Iris pigment epithelial cell (primary cell): ENCODE data around the gene IL20RB.
A peak's percentile ranks its signal among the peaks of the same experiment; 100 is the strongest.
"Not testable (repeated sequence)": the region's sequence is repeated elsewhere in the genome, so short reads cannot be mapped to it uniquely, and the experiment has no call there.

Source experiments
- DNase-seq: peaks from one replicate; pipeline ENCODE4 v3.0.0-alpha.2; 2011; ENCODE audit warnings: low read depth

Gene IL20RB

DNA sequence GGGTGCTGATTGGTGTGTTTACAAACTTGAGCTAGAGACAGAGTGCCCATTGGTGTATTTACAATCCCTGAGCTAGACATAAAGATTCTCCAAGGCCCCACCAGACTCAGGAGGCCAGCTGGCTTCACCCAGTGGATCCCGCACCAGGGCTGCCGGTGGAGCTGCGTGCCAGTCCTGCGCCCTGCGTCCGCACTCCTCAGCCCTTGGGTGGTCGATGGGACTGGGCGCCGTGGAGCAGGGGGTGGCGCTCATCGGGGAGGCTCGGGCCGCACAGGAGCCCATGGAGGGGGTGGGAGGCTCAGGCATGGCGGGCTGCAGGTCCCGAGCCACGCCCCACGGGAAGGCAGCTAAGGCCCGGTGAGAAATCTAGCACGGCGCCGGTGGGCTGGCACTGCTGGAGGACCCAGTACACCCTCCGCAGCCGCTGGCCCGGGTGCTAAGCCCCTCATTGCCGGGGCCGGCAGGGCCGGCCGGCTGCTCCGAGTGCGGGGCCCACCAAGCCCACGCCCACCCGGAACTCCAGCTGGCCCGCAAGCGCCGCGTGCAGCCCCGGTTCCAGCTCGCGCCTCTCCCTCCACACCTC, 29.7 kb downstream of the IL20RB start:
- DNase-seq: not testable (repeated sequence)

GRCh38 chr3:136988651-136989050, 30.9 kb downstream of the IL20RB start:
- no peak for DNase-seq

DNA sequence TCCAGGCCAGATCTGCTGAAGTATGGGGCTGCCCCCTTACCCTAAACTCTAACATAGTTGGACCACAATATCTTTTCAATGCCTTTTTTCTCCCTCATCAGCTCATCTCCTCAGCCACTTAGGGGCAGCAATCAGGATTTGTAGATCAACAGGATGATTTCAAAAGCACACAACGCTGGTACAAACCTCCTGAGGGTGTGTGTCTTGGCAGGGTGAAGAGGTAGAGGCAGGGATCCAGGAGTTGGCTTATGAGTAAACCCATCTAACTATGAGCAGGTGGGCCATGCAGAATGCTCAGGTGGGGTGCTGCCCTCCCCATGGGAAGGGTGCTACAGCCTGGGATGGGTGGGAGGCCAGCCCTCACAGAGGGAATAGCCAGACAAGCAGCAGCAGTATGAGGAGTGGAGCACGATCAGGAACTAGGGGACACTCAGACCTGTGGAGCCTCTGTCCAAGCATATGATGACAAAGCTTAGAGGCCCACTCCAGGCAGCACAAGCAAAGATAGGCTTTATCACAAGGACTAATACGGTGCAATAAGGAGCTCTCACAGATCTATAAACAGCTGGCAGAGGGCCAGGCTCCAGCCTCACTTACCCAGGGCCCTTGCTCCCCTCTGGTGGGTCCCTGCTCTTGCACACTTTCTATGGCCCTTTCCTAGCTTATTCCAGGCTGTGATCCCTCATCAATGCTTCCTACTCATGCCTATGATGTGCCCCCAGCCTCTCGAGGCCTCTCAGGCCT, 32.2 kb downstream of the IL20RB start:
- no peak for DNase-seq

- DNase-seq: no peak
Measured at GRCh38 chr3:136990826-136991225, 33.0 kb downstream of the IL20RB start.

DNA sequence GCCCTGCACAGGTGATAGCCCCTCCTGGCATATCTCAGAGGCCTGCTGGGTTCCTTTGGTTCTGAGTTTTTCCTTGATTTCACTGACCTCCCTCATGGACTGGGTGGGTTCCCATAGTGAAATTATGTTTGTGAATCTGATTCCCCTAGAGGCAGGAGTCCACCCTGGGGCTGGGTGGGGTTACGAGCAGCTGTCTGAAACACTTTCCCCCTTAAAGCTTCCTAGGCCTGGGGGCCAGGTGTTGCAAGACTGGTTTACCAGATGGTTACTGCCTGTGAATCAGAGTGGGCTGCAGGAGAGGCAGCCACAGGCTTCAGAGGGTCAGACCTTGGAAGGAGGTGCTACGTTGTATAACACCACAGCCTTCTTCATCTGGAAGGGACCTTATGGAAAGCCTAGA, 34.3 kb downstream of the IL20RB start:
- DNase-seq: no peak

GRCh38 chr3:136994772-136995516, 37.2 kb downstream of the IL20RB start:
- DNase-seq: peak; percentile 81

- DNase-seq: no peak
Measured at GRCh38 chr3:136995652-136996051, 37.9 kb downstream of the IL20RB start.

GRCh38 chr3:137000039-137000438, 42.3 kb downstream of the IL20RB start:
- no peak for DNase-seq

GRCh38 chr3:137007376-137007775, 49.6 kb downstream of the IL20RB start:
- DNase-seq: not testable (repeated sequence)

GRCh38 chr3:137008131-137008530, 50.3 kb downstream of the IL20RB start:
- DNase-seq: no peak

GRCh38 chr3:137008976-137009375, 51.2 kb downstream of the IL20RB start:
- no peak for DNase-seq

DNA sequence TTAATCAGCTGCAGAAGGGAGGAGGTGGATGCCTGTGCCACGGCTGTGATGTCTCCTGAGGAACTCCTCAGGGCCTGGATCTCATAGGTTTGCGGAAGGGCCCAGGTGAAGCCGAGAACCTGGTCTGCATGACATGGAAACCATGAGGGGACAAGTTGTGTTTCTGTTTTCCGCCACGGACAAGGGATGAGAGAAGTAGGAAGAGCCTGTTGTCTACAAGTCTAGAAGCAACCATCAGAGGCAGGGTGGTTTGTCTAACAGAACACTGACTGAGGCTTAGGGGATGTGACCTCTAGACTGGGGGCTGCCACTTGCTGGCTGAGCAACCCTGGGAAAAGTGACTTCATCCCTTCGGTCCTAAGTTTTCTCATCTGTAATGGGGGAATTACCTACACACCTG, 52.4 kb downstream of the IL20RB start:
- DNase-seq: no peak

DNA sequence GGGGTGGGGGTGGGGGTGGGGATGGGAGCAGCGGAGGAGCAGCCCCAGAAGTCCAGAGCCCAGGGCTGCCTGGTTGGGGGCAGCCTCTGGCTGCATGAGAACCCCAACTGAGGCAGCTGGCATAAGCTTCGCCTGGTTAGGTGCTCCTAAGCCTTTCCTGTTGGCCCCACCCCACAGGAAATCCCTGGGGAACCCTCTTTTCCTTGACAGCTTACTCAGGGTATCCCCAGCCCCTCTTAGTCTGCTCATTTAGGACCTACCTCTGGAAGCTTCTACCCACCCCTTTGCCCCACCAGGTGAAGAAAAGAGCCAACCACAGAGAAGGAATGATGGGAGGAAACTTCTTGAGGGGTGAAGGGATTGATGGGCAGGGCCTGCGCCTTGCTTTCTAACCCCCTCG, 53.4 kb downstream of the IL20RB start:
- no peak for DNase-seq

DNA sequence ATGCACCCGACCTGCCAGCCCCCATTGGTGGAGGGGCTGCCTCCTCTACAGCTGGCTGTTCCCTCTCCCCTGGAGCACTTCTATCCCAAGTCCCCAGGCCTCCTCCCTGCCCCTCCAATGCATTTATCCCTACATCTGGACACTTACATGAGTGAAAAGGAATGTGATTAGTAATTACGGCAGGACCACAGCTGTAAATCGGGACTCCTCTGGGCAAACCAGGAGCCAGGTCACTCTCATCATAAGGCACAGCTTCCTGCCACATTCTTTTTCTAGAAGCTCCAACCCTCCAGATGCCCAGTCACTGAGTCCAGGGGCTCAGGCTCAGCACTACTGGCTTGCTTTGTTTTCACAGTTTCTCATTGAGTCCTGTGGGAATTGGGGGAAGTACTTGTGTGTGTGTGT, 54.3 kb downstream of the IL20RB start:
- peak; percentile 27 for DNase-seq

DNA sequence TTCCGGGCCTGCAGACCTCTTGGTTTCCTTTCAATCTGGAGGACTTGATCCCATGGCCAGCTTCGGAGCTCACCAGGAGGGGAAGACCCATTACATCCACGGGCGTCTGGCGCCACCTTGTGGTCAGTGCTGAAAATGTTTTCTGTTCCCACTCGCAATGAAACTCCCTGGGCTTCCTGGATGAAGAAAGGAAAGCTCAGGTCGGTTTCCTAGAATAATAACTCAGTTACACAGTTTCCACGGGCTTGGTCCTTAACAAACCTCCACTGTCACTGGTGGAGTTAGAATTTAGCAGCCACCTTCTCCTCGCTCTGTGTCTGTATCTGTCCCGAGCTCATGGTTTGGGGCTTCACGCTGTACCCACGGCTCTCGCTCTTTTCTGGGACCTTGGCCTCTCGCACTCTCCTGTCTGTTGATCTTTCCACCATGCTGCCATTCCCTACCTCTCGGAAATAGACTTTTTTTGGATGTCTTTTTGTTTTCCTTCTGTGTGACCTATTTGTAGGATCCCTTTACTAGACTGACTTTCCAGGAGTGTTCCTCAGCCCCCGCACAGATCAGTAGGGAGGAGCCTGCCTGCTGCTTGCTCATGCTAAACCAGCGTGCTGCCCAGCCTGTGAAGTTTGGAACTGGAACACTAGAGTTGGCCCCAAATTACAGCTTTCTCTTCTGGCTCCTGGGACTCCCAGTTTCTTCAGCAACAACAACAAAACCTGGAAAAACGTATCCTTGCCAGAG, 56.3 kb downstream of the IL20RB start:
- peak; percentile 86 for DNase-seq

GRCh38 chr3:137017316-137017715, 59.5 kb downstream of the IL20RB start:
- DNase-seq: not testable (repeated sequence)

DNA sequence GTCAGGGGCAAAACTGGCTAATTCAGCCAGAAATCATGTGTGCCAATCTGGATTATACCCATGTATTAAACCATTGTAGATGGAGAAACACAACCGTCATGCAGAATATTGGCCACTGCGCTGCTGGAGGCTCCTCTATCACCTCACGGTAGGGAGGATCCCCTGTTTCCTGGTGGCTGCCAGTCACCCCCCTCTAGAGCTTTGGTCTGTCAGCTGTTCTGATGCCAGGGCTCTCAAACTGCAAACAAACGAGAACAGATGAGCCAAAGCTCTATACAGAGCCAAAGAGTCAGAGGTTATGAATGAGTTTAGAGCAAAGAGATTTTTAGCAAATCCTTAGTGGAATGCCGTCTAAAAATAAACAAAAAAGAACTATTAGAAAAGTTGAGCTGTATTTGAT, 62.5 kb downstream of the IL20RB start:
- DNase-seq: no peak

GRCh38 chr3:137020888-137021287, 63.1 kb downstream of the IL20RB start:
- DNase-seq: no peak

DNA sequence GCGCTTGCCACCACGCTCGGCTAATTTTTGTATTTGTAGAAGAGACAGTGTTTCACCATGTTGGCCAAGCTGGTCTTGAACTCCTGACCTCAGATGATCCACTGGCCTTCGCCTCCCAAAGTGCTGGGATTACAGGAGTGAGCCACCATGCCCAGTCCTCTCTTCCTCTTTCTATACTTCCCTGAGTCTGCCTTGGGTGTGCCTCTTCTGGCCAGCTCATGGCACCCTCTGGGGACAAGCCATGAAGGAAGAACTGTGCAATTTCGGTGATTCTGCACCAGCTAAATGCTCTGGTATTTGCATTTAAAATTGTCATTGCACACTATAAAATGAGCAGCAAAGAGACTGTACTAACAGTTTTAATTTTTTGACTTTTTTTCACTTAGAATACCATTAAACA, 66.6 kb downstream of the IL20RB start:
- DNase-seq: no peak

- DNase-seq: no peak
Measured at GRCh38 chr3:137026701-137027100, 68.9 kb downstream of the IL20RB start.

DNA sequence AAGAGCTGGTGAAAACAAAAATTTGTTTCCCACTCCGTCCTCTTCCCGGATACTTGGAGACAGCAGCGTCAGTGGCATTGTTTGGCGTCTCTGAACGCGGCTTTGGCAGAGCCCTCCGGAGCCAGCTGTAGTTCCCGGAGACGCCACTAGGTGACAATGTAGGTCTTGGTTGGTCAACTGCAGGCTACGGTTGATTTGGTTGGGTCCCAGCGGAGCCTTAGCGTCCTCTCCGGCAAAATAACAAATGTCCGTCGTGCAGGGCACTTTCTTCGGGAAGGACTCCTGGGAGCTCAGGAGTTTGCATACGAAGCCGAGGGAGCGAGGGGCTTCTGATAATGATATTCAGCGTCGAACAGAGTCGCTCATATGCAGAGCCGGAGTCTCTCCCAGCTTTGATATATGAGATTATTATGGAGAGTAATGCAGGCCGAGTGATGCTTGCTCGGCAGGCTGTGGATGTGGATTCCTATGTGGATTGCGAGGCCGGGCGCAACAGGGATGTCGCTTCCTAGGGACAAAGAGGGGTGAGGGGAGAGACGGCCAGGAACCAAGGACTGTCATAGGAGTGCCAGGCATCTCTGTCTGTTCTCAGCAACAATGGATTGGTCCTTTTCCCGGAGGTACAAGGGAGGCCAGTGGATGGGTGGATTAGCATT, 74.8 kb downstream of the IL20RB start:
- DNase-seq: peak; percentile 80

GRCh38 chr3:137035631-137036030, 77.8 kb downstream of the IL20RB start:
- DNase-seq: peak; percentile 49
